ENCODE measurements around the gene DNAH1. TPM values are rescaled to one million over a fixed set of nuclear protein-coding genes. Genes with fewer than 3 reads are reported as not detected.

DNAH1 gene
- polyA plus RNA-seq, 1 donor (not counting 4 experiments of a cell fraction or from before 2014, with no cell fraction given), result 0.33 TPM

DNA sequence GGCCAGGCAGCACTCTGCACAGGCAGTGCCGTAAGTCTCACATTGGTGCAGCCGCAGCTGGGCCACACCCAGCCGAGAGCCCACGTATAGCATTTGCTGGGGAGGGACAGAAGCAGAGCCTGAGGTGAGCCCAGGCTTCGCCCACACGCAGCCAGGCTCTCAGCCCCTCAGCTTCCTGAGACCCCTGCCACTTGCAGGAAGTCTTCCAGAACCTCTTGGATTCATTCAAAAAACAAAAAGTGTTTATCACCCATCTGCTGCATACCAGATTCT lies 121.9 kb downstream of the DNAH1 start:
- Histone ChIP-seq H2AFZ (ENCODE audit: control insufficient read depth, low read length) (peak overlapping the region; percentile 74), H3K36me3 (ENCODE audit: control insufficient read depth in 2 of 2, extremely low read depth in 1 of 2, insufficient read depth in 2 of 2, low read length in 2 of 2) (no peaks in the 10 kb centered on the region), H3K9me3 (ENCODE audit: control insufficient read depth, low read depth, low read length) (no peaks in the 10 kb centered on the region), H4K20me1 (ENCODE audit: control insufficient read depth, extremely low read depth, insufficient read depth, low read length) (no peaks in the 10 kb centered on the region), H3K27me3 (ENCODE audit: control insufficient read depth, extremely low read depth, insufficient read depth, low read length) (no peaks in the 10 kb centered on the region), H3K4me1 (ENCODE audit: control insufficient read depth, extremely low read depth, insufficient read depth, low read length) (peaks cover 22% of the 10 kb centered on the region), H3K9ac (ENCODE audit: control insufficient read depth, extremely low read depth, insufficient read depth, low read length) (no peak overlapping the region), H3K4me2 (ENCODE audit: control insufficient read depth, extremely low read depth, insufficient read depth, low read depth, low read length) (peak overlapping the region; percentile 51), H3K27ac (ENCODE audit: control insufficient read depth, insufficient read depth, low read length) (no peak overlapping the region), H3K9me1 (ENCODE audit: control insufficient read depth, extremely low read depth, insufficient read depth, low read length) (no peaks in the 10 kb centered on the region), H3K79me2 (ENCODE audit: control insufficient read depth, insufficient read depth, low read length) (no peaks in the 10 kb centered on the region), H3K4me3 (ENCODE audit: control insufficient read depth in 2 of 3, extremely low read depth in 1 of 3, insufficient read depth in 2 of 3, low read depth in 1 of 3, low read length in 3 of 3) (no peak overlapping the region)
- no peak for TF ChIP-seq EZH2 (IDR thresholded peaks at IDR 0.05; ENCODE audit: low read length)
- TF ChIP-seq, protein P1, sequence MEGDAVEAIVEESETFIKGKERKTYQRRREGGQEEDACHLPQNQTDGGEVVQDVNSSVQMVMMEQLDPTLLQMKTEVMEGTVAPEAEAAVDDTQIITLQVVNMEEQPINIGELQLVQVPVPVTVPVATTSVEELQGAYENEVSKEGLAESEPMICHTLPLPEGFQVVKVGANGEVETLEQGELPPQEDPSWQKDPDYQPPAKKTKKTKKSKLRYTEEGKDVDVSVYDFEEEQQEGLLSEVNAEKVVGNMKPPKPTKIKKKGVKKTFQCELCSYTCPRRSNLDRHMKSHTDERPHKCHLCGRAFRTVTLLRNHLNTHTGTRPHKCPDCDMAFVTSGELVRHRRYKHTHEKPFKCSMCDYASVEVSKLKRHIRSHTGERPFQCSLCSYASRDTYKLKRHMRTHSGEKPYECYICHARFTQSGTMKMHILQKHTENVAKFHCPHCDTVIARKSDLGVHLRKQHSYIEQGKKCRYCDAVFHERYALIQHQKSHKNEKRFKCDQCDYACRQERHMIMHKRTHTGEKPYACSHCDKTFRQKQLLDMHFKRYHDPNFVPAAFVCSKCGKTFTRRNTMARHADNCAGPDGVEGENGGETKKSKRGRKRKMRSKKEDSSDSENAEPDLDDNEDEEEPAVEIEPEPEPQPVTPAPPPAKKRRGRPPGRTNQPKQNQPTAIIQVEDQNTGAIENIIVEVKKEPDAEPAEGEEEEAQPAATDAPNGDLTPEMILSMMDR (optimal IDR thresholded peaks at IDR 0.05 in 1 of 3, IDR thresholded peaks at IDR 0.05 in 1 of 3, conservative IDR thresholded peaks at IDR 0.05 in 1 of 3; ENCODE audit: extremely low read depth in 1 of 3, insufficient read depth in 2 of 3, low read length in 3 of 3), result no peak
- FAIRE-seq (no peak), DNase-seq (ENCODE audit: low read depth, low spot score) (no peak)
- dilution Hi-C loops (cut with MboI; ENCODE audit: extremely low pct_ligation_motif_present, low sequenced_read_pairs), result no loop called here

DNA sequence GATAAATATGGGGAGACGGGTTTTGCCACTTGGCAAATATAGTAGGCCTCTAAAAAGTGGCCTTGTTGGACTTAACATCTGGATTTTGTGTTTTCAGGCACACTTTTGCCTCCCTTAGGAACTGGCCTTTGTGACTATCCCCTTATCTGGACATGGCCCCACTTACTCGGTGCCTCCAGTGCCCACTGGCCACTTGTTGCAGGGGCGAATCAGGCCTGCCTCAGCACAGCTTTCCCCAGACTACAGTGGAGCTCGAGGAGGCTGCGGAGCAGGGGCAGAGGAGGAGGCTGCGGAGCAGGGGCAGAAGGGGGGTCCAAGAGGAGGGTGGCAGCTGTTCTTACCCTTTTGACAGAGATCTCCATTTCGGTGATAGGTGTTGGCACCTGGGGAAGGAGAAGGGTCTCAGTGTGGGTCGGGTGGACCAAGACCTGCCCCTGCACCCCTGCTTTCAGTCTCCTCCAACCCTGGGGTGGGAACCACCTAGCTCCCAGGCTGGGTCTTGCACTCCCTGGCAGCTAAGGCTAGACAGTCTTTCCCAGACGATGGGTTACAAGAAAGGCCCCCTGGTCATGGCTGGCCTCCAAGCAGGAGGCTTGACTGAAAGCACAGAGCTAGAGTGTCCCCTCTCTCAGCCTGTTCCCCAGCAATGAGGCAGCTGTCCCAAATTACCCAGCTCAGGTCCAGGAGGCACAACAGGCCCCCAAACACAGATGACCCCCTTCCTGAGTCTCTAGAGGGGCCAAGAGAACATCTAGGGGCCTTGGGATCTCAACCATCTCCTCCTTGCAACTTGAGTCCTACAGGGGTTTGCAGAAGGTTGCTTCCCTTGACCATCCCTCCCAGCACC lies 122.7 kb downstream of the DNAH1 start:
- DNase-seq (ENCODE audit: low read depth, low spot score), result no peak
- dilution Hi-C loops (cut with MboI; ENCODE audit: extremely low pct_ligation_motif_present, low sequenced_read_pairs), result no loop called here
- no peaks in the 10 kb centered on the region for H3K36me3 ChIP-seq (ENCODE audit: control insufficient read depth in 2 of 2, extremely low read depth in 1 of 2, insufficient read depth in 2 of 2, low read length in 2 of 2)

More for the DNA sequence above, 122.7 kb downstream of the DNAH1 start:
- H3K9me3 ChIP-seq (ENCODE audit: control insufficient read depth, low read depth, low read length), result no peaks in the 10 kb centered on the region
- H3K27ac ChIP-seq (ENCODE audit: control insufficient read depth, insufficient read depth, low read length), result no peak overlapping the region
- H3K4me1 ChIP-seq (ENCODE audit: control insufficient read depth, extremely low read depth, insufficient read depth, low read length), result peaks cover 17% of the 10 kb centered on the region
- no peaks in the 10 kb centered on the region for H3K27me3 ChIP-seq (ENCODE audit: control insufficient read depth, extremely low read depth, insufficient read depth, low read length)
- H3K9ac ChIP-seq (ENCODE audit: control insufficient read depth, extremely low read depth, insufficient read depth, low read length), result no peak overlapping the region
- H3K9me1 ChIP-seq (ENCODE audit: control insufficient read depth, extremely low read depth, insufficient read depth, low read length), result no peaks in the 10 kb centered on the region
- H3K4me2 ChIP-seq (ENCODE audit: control insufficient read depth, extremely low read depth, insufficient read depth, low read depth, low read length), result no peak overlapping the region
- no peak for FAIRE-seq
- no peaks in the 10 kb centered on the region for H3K79me2 ChIP-seq (ENCODE audit: control insufficient read depth, insufficient read depth, low read length)
- H2AFZ ChIP-seq (ENCODE audit: control insufficient read depth, low read length), result no peak overlapping the region
- no peaks in the 10 kb centered on the region for H4K20me1 ChIP-seq (ENCODE audit: control insufficient read depth, extremely low read depth, insufficient read depth, low read length)
- no peak overlapping the region for H3K4me3 ChIP-seq (ENCODE audit: control insufficient read depth in 2 of 3, extremely low read depth in 1 of 3, insufficient read depth in 2 of 3, low read depth in 1 of 3, low read length in 3 of 3)
- TF ChIP-seq, protein P1 (optimal IDR thresholded peaks at IDR 0.05 in 1 of 3, IDR thresholded peaks at IDR 0.05 in 1 of 3, conservative IDR thresholded peaks at IDR 0.05 in 1 of 3; ENCODE audit: extremely low read depth in 1 of 3, insufficient read depth in 2 of 3, low read length in 3 of 3), result no peak
- TF ChIP-seq EZH2 (IDR thresholded peaks at IDR 0.05; ENCODE audit: low read length), result no peak

Measured in keratinocyte (primary cell).